ENCODE measurements around the gene DAPK1. TPM values are rescaled to one million over a fixed set of nuclear protein-coding genes. Genes with fewer than 3 reads are reported as not detected.

Gene DAPK1
- total RNA-seq, 1 donor from 2014 or later: 196 TPM

DNA sequence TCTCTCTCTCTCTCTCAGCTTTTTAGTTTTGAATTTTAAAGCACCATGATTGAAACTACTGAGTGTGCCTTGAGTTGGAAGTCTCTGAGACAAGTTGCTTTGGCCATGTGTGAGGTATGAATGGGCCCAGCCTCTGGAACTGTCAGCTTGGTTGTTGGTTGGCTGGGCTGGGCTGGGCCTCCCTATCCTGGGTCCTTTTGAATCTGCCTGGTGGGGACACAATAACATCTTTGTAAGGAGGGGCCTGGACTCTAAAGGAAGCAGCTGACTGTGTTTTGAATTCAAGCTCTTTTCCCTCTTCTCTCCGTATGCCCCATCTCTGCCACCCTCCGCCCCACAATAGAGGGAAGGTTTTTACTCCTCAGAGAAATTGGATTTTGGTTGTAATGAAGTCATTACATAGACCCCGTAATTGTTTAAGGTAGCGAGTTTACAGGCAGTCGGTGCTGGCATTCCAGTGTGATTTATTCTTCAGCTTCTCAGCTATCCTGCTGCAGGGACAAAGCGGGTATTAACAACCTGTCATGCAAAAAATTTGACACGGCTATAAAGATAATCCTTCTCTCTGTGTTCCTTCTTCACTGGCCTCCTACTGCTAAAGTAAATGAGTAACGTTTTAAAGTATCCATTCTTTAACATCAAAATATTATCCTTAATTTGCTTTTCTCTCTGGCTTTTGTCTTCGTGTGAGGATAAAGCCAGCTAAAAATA, 105.4 kb downstream of the DAPK1 start:
- TF ChIP-seq, protein P1, sequence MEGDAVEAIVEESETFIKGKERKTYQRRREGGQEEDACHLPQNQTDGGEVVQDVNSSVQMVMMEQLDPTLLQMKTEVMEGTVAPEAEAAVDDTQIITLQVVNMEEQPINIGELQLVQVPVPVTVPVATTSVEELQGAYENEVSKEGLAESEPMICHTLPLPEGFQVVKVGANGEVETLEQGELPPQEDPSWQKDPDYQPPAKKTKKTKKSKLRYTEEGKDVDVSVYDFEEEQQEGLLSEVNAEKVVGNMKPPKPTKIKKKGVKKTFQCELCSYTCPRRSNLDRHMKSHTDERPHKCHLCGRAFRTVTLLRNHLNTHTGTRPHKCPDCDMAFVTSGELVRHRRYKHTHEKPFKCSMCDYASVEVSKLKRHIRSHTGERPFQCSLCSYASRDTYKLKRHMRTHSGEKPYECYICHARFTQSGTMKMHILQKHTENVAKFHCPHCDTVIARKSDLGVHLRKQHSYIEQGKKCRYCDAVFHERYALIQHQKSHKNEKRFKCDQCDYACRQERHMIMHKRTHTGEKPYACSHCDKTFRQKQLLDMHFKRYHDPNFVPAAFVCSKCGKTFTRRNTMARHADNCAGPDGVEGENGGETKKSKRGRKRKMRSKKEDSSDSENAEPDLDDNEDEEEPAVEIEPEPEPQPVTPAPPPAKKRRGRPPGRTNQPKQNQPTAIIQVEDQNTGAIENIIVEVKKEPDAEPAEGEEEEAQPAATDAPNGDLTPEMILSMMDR (IDR thresholded peaks at IDR 0.05): no peak
- Histone ChIP-seq H3K9me3 (no peaks in the 10 kb centered on the region), H3K36me3 (peaks cover 14% of the 10 kb centered on the region), H3K27me3 (ENCODE audit: low read depth) (no peaks in the 10 kb centered on the region), H3K4me3 (no peak overlapping the region), H3K27ac (no peak overlapping the region), H3K4me1 (peaks cover 62% of the 10 kb centered on the region)
- intact Hi-C loops (cut with DNase I): no loop called here
- no peak for ATAC-seq
- DNase-seq: no peak

DNA sequence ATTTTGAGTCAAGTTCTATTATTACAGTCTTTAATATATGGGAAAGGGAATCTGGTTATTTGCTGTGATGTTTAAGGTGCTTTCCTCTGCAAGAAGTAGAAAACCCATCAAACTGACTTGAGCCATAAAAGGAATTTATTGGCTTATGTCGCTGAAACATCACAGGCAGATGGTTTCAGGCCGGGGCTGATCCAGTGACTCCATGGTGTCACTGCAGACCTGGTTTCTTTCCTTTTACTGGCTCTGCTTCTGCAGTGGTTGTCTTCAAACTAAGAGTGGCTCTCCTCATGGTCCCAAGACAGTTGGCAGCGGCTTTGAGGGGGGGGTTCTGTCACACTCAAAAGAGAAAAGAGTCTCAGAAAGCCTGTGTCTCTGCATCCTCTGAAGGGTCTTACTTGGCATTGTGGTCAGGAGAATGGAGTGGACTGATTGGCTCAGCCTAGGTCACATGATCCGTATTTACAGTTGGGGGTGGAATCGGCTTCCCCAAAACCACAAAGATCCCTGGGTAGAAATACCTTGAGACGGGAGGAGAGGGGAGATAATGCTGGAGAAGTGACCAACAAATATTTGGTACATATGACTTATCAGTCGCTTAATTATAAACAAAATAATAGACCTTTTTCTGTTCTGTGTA, 106.3 kb downstream of the DAPK1 start:
- TF ChIP-seq, protein P1 (IDR thresholded peaks at IDR 0.05): no peak

DNA sequence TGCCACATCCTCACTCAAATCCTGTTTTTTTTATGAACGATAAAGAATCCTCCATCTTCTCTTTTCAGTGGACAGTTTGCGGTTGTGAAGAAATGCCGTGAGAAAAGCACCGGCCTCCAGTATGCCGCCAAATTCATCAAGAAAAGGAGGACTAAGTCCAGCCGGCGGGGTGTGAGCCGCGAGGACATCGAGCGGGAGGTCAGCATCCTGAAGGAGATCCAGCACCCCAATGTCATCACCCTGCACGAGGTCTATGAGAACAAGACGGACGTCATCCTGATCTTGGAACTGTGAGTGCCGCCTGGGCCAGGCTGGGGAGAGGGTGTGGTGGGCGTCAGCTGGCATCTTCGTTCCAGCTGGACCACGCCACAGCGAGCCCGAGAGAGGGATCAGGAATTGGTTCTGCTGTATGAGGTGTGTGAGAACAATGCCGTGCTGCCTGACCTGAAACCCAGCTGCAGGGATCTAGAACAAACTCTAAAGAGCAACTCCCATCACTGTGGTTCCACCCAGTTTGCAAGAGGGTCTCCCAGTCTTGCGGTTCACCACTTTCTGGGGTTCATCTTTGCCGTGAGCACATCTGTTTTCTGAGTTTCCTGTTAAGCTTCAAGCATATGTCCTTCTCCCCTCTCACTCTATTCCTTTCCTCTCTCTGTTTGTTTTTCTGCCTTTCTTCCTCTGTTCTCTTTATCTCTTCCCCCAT, 107.4 kb downstream of the DAPK1 start:
- no peak for ATAC-seq
- Histone ChIP-seq H3K36me3 (peaks cover 14% of the 10 kb centered on the region), H3K4me1 (peaks cover 60% of the 10 kb centered on the region), H3K27ac (no peak overlapping the region), H3K4me3 (no peak overlapping the region), H3K27me3 (ENCODE audit: low read depth) (no peaks in the 10 kb centered on the region), H3K9me3 (no peaks in the 10 kb centered on the region)
- TF ChIP-seq, protein P1 (IDR thresholded peaks at IDR 0.05): no peak
- intact Hi-C loops (cut with DNase I): no loop called here
- DNase-seq: no peak

More for the DNA sequence above, 106.3 kb downstream of the DAPK1 start:
- no peak overlapping the region for H3K4me3 ChIP-seq
- H3K36me3 ChIP-seq: peaks cover 14% of the 10 kb centered on the region
- no peak for DNase-seq
- peaks cover 62% of the 10 kb centered on the region for H3K4me1 ChIP-seq
- H3K27ac ChIP-seq: no peak overlapping the region
- no peak for ATAC-seq
- H3K9me3 ChIP-seq: no peaks in the 10 kb centered on the region
- no peaks in the 10 kb centered on the region for H3K27me3 ChIP-seq (ENCODE audit: low read depth)
- intact Hi-C loops (cut with DNase I): no loop called here

DNA sequence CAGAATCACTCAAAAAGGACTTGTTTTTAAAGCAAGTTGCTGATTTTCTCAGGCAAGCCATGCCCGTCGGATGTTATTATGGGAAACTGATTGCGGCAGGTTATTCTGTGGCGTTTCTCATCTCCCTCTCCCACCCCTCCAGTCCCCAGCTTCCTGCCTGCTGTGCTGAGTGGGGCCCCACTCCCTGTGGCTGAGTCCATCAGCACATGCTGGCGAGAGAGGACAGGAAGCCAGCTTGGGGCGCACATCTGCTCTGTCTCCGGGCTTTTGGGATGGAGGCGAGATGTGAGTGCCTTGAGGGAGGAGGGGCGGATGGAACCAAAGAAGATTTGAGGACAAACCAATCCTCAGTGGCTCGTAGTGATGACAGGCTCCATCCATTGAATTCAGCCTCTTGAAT, 108.0 kb downstream of the DAPK1 start:
- ATAC-seq (no peak), DNase-seq (no peak)
- Histone ChIP-seq H3K9me3 (no peaks in the 10 kb centered on the region), H3K36me3 (peaks cover 14% of the 10 kb centered on the region), H3K4me1 (peaks cover 60% of the 10 kb centered on the region), H3K4me3 (no peak overlapping the region), H3K27me3 (ENCODE audit: low read depth) (no peaks in the 10 kb centered on the region), H3K27ac (no peak overlapping the region)
- TF ChIP-seq, protein P1 (IDR thresholded peaks at IDR 0.05): no peak
- intact Hi-C loops (cut with DNase I): no loop called here

DNA sequence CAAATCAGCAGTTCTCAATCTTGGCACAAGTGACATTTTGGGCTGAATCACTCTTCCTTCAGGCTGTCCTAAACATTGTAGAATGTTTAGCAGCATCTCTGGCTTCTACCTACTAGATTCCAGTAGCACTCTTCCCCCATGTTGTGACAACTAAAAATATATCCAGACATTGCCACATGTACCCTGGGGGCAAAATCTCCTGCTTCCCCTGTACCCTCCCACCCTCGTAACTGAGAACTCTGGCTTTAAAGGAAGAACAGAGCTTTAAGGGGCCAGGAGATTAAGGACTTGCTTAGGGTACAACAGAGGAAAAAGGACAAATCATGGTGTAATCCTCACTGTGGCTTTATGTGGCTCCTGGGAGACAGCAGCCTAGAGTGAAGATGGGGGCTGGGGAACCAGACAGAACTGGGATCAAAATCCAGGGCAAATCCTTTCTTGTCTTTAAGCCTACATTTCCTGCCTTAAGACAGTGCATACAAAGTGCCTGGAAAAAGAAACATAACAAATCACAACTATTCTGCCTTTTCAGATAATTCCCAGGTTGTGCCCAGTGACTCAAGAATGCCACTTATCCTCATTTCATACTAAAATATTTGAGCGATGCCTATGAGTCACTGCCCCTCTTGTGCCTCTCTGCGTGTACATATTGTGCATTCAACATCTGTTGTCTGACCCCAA, 109.3 kb downstream of the DAPK1 start:
- DNase-seq: no peak
- peak; percentile 52 to 80 for ATAC-seq
- Histone ChIP-seq H3K4me1 (peaks cover 60% of the 10 kb centered on the region), H3K4me3 (no peak overlapping the region), H3K27me3 (ENCODE audit: low read depth) (no peaks in the 10 kb centered on the region), H3K27ac (peak overlapping the region; percentile 44), H3K9me3 (no peaks in the 10 kb centered on the region), H3K36me3 (peaks cover 14% of the 10 kb centered on the region)
- intact Hi-C loops (cut with DNase I): no loop called here
- TF ChIP-seq, protein P1 (IDR thresholded peaks at IDR 0.05): no peak
